Measurements from ENCODE around the gene LCT. TPM values are rescaled to one million over a fixed set of nuclear protein-coding genes. Genes with fewer than 3 reads are reported as not detected.

The LCT gene
- total and polyA plus RNA-seq, 7 experiments from 2014 or later: 0.05 to 0.68 (median 0.05) TPM; not detected in 4

DNA sequence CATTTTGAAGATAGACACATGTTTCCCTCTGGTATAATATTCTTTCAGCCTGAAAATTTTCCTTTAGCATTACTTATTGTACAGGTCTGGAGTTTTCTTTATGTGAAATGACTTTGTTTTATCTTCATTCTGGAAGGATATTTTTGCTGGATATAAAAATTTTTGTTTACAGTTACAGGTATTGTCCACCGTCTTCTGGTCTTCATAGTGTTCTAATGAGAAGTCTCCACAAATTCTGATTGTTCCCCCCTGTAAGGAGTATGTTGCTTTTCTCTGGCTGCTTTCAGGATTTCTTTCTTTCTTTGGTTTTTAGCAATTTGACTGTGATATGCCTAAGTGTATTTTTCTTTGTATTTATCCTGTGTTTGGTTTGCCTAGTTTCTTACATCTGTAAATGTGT is 80.3 kb downstream of the LCT start:
- Histone ChIP-seq H3K9me3 (ENCODE audit: control insufficient read depth in 2 of 3, low read length in 3 of 3) (no peaks in the 10 kb centered on the region), H3K27me3 (ENCODE audit: control insufficient read depth in 2 of 2, insufficient read depth in 2 of 2, low read length in 2 of 2) (no peaks in the 10 kb centered on the region), H3K4me3 (ENCODE audit: low read length) (no peak overlapping the region), H3K27ac (ENCODE audit: low read depth, low read length) (no peak overlapping the region), H3K4me1 (ENCODE audit: control insufficient read depth in 2 of 2, insufficient read depth in 2 of 2, low read length in 2 of 2) (no peaks in the 10 kb centered on the region), H3K36me3 (ENCODE audit: control insufficient read depth in 2 of 3, insufficient read depth in 3 of 3, low read length in 3 of 3) (peaks cover 23 to 61% (median 29%) of the 10 kb centered on the region in 3 experiments)
- ATAC-seq (no peak), DNase-seq (no peak)
- ChIA-PET CTCF (no interaction called here), POLR2A (no interaction called here)
- Mint-ChIP-seq H3K27me3 (no peaks in the 10 kb centered on the region), H3K27ac (no peak overlapping the region), H3K9me3 (peaks cover 0 to 18% (median 6%) of the 10 kb centered on the region in 11 donors), H3K4me3 (no peak overlapping the region), H3K36me3 (peaks cover 11 to 65% (median 55%) of the 10 kb centered on the region in 5 donors), H3K4me1 (peaks cover 0 to 4% (median 2%) of the 10 kb centered on the region in 7 donors)
- intact Hi-C loops (cut with micrococcal nuclease): no loop called here

DNA sequence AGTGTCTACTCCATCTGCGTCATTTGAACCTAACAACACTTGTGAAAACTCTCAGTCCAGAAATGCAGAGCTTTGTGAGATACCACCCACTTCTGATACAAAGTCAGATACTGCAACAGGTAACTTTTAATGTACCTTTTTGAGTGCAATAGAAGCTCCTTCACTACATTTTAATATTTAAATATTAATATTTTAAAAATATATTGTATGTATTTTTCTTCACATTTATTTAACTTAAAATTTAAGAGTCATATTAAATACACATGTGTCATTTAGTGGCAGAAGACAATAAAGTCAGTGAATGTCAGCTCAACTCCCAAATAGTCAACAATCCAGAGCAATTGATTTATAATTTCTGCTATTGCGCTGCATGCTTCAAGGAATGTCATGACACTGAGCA is 81.4 kb downstream of the LCT start:
- Mint-ChIP-seq H3K4me1 (peaks cover 0 to 4% (median 2%) of the 10 kb centered on the region in 7 donors), H3K27ac (no peak overlapping the region), H3K36me3 (peaks cover 11 to 63% (median 55%) of the 10 kb centered on the region in 5 donors), H3K9me3 (peaks cover 0 to 18% (median 6%) of the 10 kb centered on the region in 11 donors), H3K27me3 (no peaks in the 10 kb centered on the region), H3K4me3 (no peak overlapping the region)
- no peaks in the 10 kb centered on the region for H3K27me3 ChIP-seq (ENCODE audit: control insufficient read depth in 2 of 2, insufficient read depth in 2 of 2, low read length in 2 of 2)
- POLR2A ChIA-PET: interaction anchor here (1.0 kb wide), 1 partner anchor 11 kb away, joined by 3 read pairs; no protein-coding TSS in a partner anchor
- intact Hi-C loops (cut with micrococcal nuclease): no loop called here
- CTCF ChIA-PET: no interaction called here
- H3K4me1 ChIP-seq (ENCODE audit: control insufficient read depth in 2 of 2, insufficient read depth in 2 of 2, low read length in 2 of 2): no peaks in the 10 kb centered on the region
- ATAC-seq (no peak), DNase-seq (no peak)
- no peak overlapping the region for H3K4me3 ChIP-seq (ENCODE audit: low read length)
- no peak overlapping the region for H3K27ac ChIP-seq (ENCODE audit: low read depth, low read length)
- H3K9me3 ChIP-seq (ENCODE audit: control insufficient read depth in 2 of 3, low read length in 3 of 3): no peaks in the 10 kb centered on the region
- H3K36me3 ChIP-seq (ENCODE audit: control insufficient read depth in 2 of 3, insufficient read depth in 3 of 3, low read length in 3 of 3): peaks cover 15 to 52% (median 29%) of the 10 kb centered on the region in 3 experiments

DNA sequence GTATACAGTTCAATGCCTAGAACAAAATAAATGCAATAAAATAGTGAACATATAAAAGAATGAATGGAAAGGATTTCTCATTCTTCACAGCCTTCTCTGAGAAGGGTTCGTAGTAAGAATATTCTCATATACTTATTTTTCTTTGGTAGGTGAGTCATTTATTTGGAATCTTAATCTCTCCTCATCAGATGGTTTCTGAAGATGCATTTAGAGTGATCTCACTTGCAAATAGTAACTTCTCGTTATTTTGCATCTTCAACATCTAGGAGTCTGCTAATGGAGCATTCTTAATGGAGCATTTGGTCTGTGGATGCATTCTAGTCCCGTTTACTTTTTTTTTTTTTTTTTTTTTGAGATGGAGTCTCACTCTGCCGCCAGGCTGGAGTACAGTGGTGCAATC is 91.4 kb downstream of the LCT start:
- POLR2A ChIA-PET: interaction anchor here (0.8 to 1.2 kb wide), 5 partner anchors 10 to 694 kb away, joined by 3 to 6 read pairs (median 3); partner anchors contain the start of gene RAB3GAP1
- Mint-ChIP-seq H3K4me1 (peaks cover 34 to 69% (median 62%) of the 10 kb centered on the region in 7 donors), H3K36me3 (peaks cover 0 to 26% (median 23%) of the 10 kb centered on the region in 5 donors), H3K4me3 (peak overlapping the region in 5 of 10 donors; percentile 18 to 95 (median 26)), H3K27ac (no peak overlapping the region), H3K9me3 (peaks cover 0 to 5% (median 0%) of the 10 kb centered on the region in 11 donors), H3K27me3 (no peaks in the 10 kb centered on the region)
- Histone ChIP-seq H3K9me3 (ENCODE audit: control insufficient read depth in 2 of 3, low read length in 3 of 3) (no peaks in the 10 kb centered on the region), H3K4me3 (ENCODE audit: low read length) (no peak overlapping the region), H3K4me1 (ENCODE audit: control insufficient read depth in 2 of 2, insufficient read depth in 2 of 2, low read length in 2 of 2) (peaks cover 20 to 23% of the 10 kb centered on the region in 2 donors), H3K36me3 (ENCODE audit: control insufficient read depth in 2 of 3, insufficient read depth in 3 of 3, low read length in 3 of 3) (peaks cover 0 to 23% (median 0%) of the 10 kb centered on the region in 3 experiments), H3K27ac (ENCODE audit: low read depth, low read length) (no peak overlapping the region), H3K27me3 (ENCODE audit: control insufficient read depth in 2 of 2, insufficient read depth in 2 of 2, low read length in 2 of 2) (no peaks in the 10 kb centered on the region)
- no peak for DNase-seq
- intact Hi-C loops (cut with micrococcal nuclease): loop anchor here (10.0 kb wide), 2 partner anchors 1071 to 1491 kb away; partner anchors contain the start of gene MGAT5 (in 1 of the 2)
- ATAC-seq: no peak
- CTCF ChIA-PET: no interaction called here

DNA sequence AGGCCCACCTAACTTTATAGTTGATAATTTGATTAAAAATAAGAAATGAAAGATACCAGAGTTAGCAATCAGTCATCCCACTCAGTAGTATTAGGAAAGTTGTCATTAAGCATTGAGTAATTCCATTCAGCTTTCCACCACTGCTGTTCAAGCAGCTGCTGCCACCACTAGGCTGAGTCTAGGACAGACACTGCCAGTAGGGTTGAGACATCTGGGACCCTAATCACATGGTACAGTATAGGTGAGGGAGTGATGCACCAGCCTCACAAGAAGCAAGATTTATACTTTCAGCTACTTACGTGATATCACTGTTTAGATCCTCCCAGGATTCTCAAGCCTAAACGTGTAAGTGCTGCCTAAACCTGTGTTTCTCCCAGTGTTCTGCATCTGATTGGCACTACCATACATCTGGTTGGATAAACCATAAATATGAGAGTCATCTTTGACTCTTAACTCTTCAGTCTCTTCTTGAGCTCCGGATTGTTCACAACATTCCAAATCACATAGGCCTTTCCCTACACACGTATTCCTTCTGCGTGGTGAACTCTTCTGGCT is 92.1 kb downstream of the LCT start:
- H3K4me3 Mint-ChIP-seq: peak overlapping the region in 8 of 10 donors; percentile 3 to 95 (median 68)
- H3K4me3 ChIP-seq (ENCODE audit: low read length): no peak overlapping the region
- no peak overlapping the region for H3K27ac ChIP-seq (ENCODE audit: low read depth, low read length)
- H3K4me1 ChIP-seq (ENCODE audit: control insufficient read depth in 2 of 2, insufficient read depth in 2 of 2, low read length in 2 of 2): peaks cover 20 to 23% of the 10 kb centered on the region in 2 donors
- no peaks in the 10 kb centered on the region for H3K9me3 ChIP-seq (ENCODE audit: control insufficient read depth in 2 of 3, low read length in 3 of 3)
- H3K27me3 ChIP-seq (ENCODE audit: control insufficient read depth in 2 of 2, insufficient read depth in 2 of 2, low read length in 2 of 2): no peaks in the 10 kb centered on the region
- peaks cover 0 to 5% (median 0%) of the 10 kb centered on the region in 11 donors for H3K9me3 Mint-ChIP-seq
- ATAC-seq: no peak
- peak in 4 of 9 donors; percentile 5 to 14 (median 10) for DNase-seq
- no peaks in the 10 kb centered on the region for H3K27me3 Mint-ChIP-seq
- peaks cover 0 to 20% (median 0%) of the 10 kb centered on the region in 3 experiments for H3K36me3 ChIP-seq (ENCODE audit: control insufficient read depth in 2 of 3, insufficient read depth in 3 of 3, low read length in 3 of 3)
- intact Hi-C loops (cut with micrococcal nuclease): loop anchor here (5.0 to 10.0 kb wide), 5 partner anchors 372 to 1490 kb away; partner anchors contain the start of genes CXCR4 (in 1 of the 2) and MGAT5 (in 1 of the 2)
- POLR2A ChIA-PET: interaction anchor here (0.8 to 1.2 kb wide), 5 partner anchors 11 to 693 kb away, joined by 3 to 6 read pairs (median 3); partner anchors contain the start of gene RAB3GAP1
- CTCF ChIA-PET: no interaction called here
- H3K27ac Mint-ChIP-seq: peak overlapping the region in 2 of 9 donors; percentile 15 to 56
- peaks cover 0 to 24% (median 21%) of the 10 kb centered on the region in 5 donors for H3K36me3 Mint-ChIP-seq
- H3K4me1 Mint-ChIP-seq: peaks cover 31 to 68% (median 61%) of the 10 kb centered on the region in 7 donors

DNA sequence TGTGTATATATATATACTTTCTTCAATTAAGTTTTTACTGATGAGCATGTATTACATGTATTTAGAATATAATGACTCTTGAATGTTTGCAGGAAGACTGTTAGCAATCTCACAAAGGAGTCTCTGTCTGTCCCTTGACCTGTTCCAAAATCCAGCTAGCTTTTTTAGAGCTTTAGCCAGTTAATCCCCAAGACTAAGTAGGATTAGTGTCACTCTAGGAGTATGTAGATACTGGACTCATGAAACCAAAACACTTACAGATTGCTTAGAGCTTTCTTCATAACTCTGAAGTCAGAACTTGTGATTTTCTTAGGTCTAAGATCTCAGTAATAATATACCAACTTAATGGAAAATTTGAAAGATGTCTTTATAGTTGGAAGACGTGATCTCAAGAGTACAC is 93.1 kb downstream of the LCT start:
- H3K27me3 Mint-ChIP-seq: no peaks in the 10 kb centered on the region
- peak overlapping the region in 9 of 10 donors; percentile 36 to 95 (median 68) for H3K4me3 Mint-ChIP-seq
- ChIA-PET POLR2A (interaction anchor here (0.6 to 1.6 kb wide), 3 partner anchors 31 to 827 kb away, joined by 3 read pairs; partner anchors contain the start of gene ZRANB3), CTCF (no interaction called here)
- peaks cover 29 to 61% (median 53%) of the 10 kb centered on the region in 7 donors for H3K4me1 Mint-ChIP-seq
- Histone ChIP-seq H3K4me3 (ENCODE audit: low read length) (no peak overlapping the region), H3K36me3 (ENCODE audit: control insufficient read depth in 2 of 3, insufficient read depth in 3 of 3, low read length in 3 of 3) (peaks cover 0 to 13% (median 0%) of the 10 kb centered on the region in 3 experiments), H3K27ac (ENCODE audit: low read depth, low read length) (peak overlapping the region; percentile 7), H3K27me3 (ENCODE audit: control insufficient read depth in 2 of 2, insufficient read depth in 2 of 2, low read length in 2 of 2) (no peaks in the 10 kb centered on the region), H3K4me1 (ENCODE audit: control insufficient read depth in 2 of 2, insufficient read depth in 2 of 2, low read length in 2 of 2) (peaks cover 20 to 23% of the 10 kb centered on the region in 2 donors), H3K9me3 (ENCODE audit: control insufficient read depth in 2 of 3, low read length in 3 of 3) (no peaks in the 10 kb centered on the region)
- no peak for ATAC-seq
- peaks cover 0 to 18% (median 15%) of the 10 kb centered on the region in 5 donors for H3K36me3 Mint-ChIP-seq
- H3K27ac Mint-ChIP-seq: peak overlapping the region in 4 of 9 donors; percentile 15 to 47 (median 34)
- H3K9me3 Mint-ChIP-seq: peaks cover 0 to 5% (median 0%) of the 10 kb centered on the region in 11 donors
- intact Hi-C loops (cut with micrococcal nuclease): loop anchor here (2.0 to 10.0 kb wide), 6 partner anchors 373 to 1623 kb away; partner anchors contain the start of genes CXCR4 (in 1 of the 2) and MGAT5 (in 1 of the 2)
- DNase-seq: no peak

- DNase-seq: peak in 6 of 9 donors; percentile 23 to 44 (median 40)
- Histone ChIP-seq H3K9me3 (ENCODE audit: control insufficient read depth in 2 of 3, low read length in 3 of 3) (no peaks in the 10 kb centered on the region), H3K36me3 (ENCODE audit: control insufficient read depth in 2 of 3, insufficient read depth in 3 of 3, low read length in 3 of 3) (peaks cover 0 to 9% (median 0%) of the 10 kb centered on the region in 3 experiments), H3K27me3 (ENCODE audit: control insufficient read depth in 2 of 2, insufficient read depth in 2 of 2, low read length in 2 of 2) (no peaks in the 10 kb centered on the region), H3K4me1 (ENCODE audit: control insufficient read depth in 2 of 2, insufficient read depth in 2 of 2, low read length in 2 of 2) (peaks cover 20 to 23% of the 10 kb centered on the region in 2 donors), H3K27ac (ENCODE audit: low read depth, low read length) (peak overlapping the region; percentile 97), H3K4me3 (ENCODE audit: low read length) (peak overlapping the region; percentile 88)
- intact Hi-C loops (cut with micrococcal nuclease): loop anchor here (2.0 to 10.0 kb wide), 6 partner anchors 375 to 1622 kb away; partner anchors contain the start of genes CXCR4 (in 1 of the 2) and MGAT5 (in 1 of the 2)
- Mint-ChIP-seq H3K27me3 (no peaks in the 10 kb centered on the region), H3K27ac (peak overlapping the region; percentile 89 to 99 (median 95)), H3K4me3 (peak overlapping the region; percentile 92 to 98 (median 95)), H3K4me1 (peaks cover 28 to 52% (median 48%) of the 10 kb centered on the region in 7 donors), H3K9me3 (peaks cover 0 to 5% (median 0%) of the 10 kb centered on the region in 11 donors), H3K36me3 (peaks cover 0 to 16% (median 10%) of the 10 kb centered on the region in 5 donors)
- ATAC-seq: peak; percentile 10
- ChIA-PET POLR2A (interaction anchor here (1.0 to 1.6 kb wide), 5 partner anchors 18 to 824 kb away, joined by 3 to 5 read pairs (median 3); partner anchors contain the start of gene ZRANB3), CTCF (interaction anchor here (0.7 kb wide), 1 partner anchor 73 kb away, joined by 3 read pairs; no protein-coding TSS in a partner anchor)
Observed at GRCh38 chr2:135742325-135742757, 94.6 kb downstream of the LCT start.

All from naive thymus-derived CD4-positive, alpha-beta T cell (primary cell).